Colonic mucosa (tissue), 4 donors: Measurements from ENCODE around the gene ZBTB45. TPM values are rescaled to one million over a fixed set of nuclear protein-coding genes. Genes with fewer than 3 reads are reported as not detected.
"Not testable (repeated sequence)": the region's sequence is repeated elsewhere in the genome, so short reads cannot be mapped to it uniquely, and the experiment has no call there.

Experiments
- DNase-seq: peaks from one replicate; pipeline ENCODE4 v3.0.0-alpha.2; 2020
- H3K27ac ChIP-seq: fragments of 200-600 bp; one replicate; pipeline ENCODE4 v1.8.0; 2021
- H3K27me3 ChIP-seq: fragments of 200-600 bp; one replicate; pipeline ENCODE4 v1.8.0; 2021
- H3K36me3 ChIP-seq: fragments of 200-600 bp; one replicate; pipeline ENCODE4 v1.8.0; 2021
- H3K4me1 ChIP-seq: fragments of 200-600 bp; one replicate; pipeline ENCODE4 v1.8.0; 2021; ENCODE audit warnings: mild to moderate bottlenecking
- H3K4me3 ChIP-seq: fragments of 200-600 bp; one replicate; pipeline ENCODE4 v1.8.0; 2021
- H3K9ac ChIP-seq, 2 donors: one replicate each; pipeline ENCODE4 v1.7.0; 2013; ENCODE audit warnings: control low read depth in 2 of 2, low read depth in 2 of 2, low read length in 2 of 2
- H3K9me3 ChIP-seq: fragments of 200-600 bp; one replicate; pipeline ENCODE4 v1.8.0; 2021
- intact Hi-C: fragments of 100-400 bp; cut with DNase I; formaldehyde crosslinking; loops from one replicate; pipeline ENCODE4 v1.14.1; 2022
- total RNA-seq, 2 donors: library from RNA; stranded (reverse); fragmentation: NEBNext Ultra II Directional in 1 of 2; extraction: Animal tissue kit (Norgen Biotek cat#: 25700) in 1 of 2; gene quantifications; one replicate each; pipeline ENCODE4 v1.2.1, GENCODE V29; 2021
- TF ChIP-seq, protein P1 (sequence below): fragments of 200-600 bp; IDR thresholded peaks from one replicate; pipeline ENCODE4 v1.8.0; 2022; ENCODE audit warnings: antibody characterized with exemption, mild to moderate bottlenecking
- donor health status: healthy.
- donor health status: DM: no; HTN: no; CAD: no.
- donor health status: DM: no; HTN: no; CAD: no.

Gene ZBTB45
- total RNA-seq, 2 donors from 2014 or later, result 13.5 to 20.2 TPM

DNA sequence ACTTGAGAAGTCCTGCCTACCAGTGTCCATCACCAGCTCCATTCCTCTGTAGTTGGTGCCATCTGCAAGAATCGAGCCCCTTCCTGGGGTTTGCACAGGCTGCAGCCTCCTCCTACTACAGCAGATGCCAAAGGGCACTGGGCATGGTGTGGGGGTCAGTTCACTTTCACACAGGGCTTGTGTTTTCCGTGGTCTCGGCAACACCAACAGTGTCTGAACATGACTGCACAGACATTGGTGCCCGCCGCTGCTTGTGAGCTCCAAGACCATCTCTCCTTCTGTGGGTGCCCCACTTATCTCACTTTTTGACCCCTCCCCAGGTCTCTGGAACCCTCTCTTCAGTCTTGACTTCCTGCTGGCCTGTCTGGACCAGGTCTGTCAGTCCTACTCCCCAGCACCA lies 28.2 kb downstream of the ZBTB45 start:
- Histone ChIP-seq H3K9ac (no peak overlapping the region), H3K36me3 (no peaks in the 10 kb centered on the region), H3K27me3 (no peaks in the 10 kb centered on the region), H3K9me3 (no peaks in the 10 kb centered on the region), H3K4me1 (no peaks in the 10 kb centered on the region), H3K4me3 (no peak overlapping the region), H3K27ac (no peak overlapping the region)
- TF ChIP-seq, protein P1, sequence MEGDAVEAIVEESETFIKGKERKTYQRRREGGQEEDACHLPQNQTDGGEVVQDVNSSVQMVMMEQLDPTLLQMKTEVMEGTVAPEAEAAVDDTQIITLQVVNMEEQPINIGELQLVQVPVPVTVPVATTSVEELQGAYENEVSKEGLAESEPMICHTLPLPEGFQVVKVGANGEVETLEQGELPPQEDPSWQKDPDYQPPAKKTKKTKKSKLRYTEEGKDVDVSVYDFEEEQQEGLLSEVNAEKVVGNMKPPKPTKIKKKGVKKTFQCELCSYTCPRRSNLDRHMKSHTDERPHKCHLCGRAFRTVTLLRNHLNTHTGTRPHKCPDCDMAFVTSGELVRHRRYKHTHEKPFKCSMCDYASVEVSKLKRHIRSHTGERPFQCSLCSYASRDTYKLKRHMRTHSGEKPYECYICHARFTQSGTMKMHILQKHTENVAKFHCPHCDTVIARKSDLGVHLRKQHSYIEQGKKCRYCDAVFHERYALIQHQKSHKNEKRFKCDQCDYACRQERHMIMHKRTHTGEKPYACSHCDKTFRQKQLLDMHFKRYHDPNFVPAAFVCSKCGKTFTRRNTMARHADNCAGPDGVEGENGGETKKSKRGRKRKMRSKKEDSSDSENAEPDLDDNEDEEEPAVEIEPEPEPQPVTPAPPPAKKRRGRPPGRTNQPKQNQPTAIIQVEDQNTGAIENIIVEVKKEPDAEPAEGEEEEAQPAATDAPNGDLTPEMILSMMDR, result no peak
- intact Hi-C loops, result no loop called here
- no peak for DNase-seq

DNA sequence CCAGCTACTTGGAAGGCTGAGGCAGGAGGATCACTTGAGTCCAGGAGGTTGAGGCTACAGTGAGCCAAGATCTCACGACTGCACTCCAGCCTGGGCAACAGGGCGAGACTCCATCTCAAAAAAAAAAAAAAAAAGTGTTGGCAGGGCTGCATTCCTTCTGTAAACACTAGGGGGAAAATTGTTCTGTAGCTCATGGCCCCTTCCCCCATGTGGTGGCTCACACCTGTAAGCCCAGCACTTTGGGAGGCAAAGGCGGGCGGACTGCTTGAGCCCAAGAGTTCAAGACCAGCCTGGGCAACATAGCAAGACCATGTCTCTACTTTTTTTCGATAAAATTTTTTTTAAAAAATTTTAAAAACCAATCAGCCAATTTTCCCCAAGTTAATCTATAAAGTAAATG lies 35.3 kb downstream of the ZBTB45 start:
- H3K4me3 ChIP-seq, H3K36me3 ChIP-seq, H3K4me1 ChIP-seq, H3K9ac ChIP-seq, H3K27me3 ChIP-seq, H3K9me3 ChIP-seq, DNase-seq, intact Hi-C loops, H3K27ac ChIP-seq: not testable (repeated sequence)

DNA sequence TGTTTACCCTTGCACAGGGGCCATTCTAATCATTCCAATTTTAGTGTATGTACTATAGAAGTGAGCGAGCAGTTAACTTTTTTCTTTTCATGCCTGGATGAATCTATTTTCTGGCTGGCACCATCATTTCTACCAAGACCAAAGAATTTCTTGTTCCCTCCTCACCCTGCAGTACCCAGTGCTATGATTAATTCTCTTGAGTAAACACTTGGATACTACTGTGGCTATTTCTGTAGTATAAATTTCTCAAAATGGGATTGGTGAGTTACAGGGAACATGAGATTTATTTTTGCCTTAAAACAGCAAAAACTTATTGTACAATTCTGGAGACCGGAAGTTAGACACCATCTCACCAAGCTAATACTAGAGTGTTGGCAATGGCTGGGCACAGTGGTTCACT lies 35.8 kb downstream of the ZBTB45 start:
- TF ChIP-seq, protein P1, result no peak
- Histone ChIP-seq H3K27me3 (no peaks in the 10 kb centered on the region), H3K4me1 (no peaks in the 10 kb centered on the region), H3K9ac (no peak overlapping the region), H3K4me3 (no peak overlapping the region), H3K27ac (no peak overlapping the region), H3K9me3 (no peaks in the 10 kb centered on the region), H3K36me3 (no peaks in the 10 kb centered on the region)
- intact Hi-C loops, result no loop called here
- DNase-seq, result no peak

DNA sequence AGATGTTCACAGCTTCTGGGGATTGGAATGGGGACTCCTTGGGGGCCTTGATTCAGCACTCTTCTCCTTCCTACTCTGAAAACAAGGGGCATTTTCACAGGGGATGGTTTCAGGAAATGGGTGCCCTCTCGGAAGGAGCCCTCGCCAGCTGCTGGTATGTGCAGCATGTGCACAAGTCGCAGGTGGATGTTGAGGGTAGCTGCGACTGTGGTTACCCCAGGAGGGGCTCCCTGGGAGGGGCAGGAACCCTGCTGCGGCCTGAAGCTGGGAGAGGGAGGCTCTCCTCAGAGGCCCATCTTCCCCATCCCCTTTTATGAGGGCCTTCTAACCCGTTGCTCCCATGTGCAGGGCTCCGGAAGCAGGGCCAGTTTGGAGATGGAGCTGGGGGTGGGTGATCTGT lies 37.2 kb downstream of the ZBTB45 start:
- intact Hi-C loops, result no loop called here
- no peaks in the 10 kb centered on the region for H3K36me3 ChIP-seq
- no peak overlapping the region for H3K27ac ChIP-seq
- DNase-seq, result no peak
- H3K4me3 ChIP-seq, result no peak overlapping the region
- no peak overlapping the region for H3K9ac ChIP-seq
- TF ChIP-seq, protein P1, result no peak
- no peaks in the 10 kb centered on the region for H3K27me3 ChIP-seq
- H3K9me3 ChIP-seq, result no peaks in the 10 kb centered on the region
- no peaks in the 10 kb centered on the region for H3K4me1 ChIP-seq

DNA sequence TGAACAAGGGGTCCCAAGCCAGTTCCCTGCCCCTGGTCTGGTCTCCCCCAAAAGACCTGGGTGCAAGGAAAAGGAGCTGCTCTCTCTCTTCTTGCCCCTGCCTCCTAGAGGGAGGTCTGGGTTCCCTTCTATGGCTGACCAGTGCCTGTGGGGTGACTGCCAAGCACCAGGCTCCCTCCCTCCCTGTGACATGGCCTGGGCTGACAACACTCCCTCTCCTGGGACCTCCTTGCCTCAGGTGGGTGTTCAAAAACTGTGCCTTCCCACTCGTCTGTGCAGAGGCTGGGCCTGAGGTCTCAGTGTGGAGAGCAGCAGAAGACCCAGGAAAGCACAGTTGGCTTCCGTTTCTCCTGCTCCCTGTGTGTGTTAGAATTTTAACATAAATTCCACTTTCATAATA lies 38.8 kb downstream of the ZBTB45 start:
- no peak overlapping the region for H3K4me3 ChIP-seq
- TF ChIP-seq, protein P1, result no peak

DNA sequence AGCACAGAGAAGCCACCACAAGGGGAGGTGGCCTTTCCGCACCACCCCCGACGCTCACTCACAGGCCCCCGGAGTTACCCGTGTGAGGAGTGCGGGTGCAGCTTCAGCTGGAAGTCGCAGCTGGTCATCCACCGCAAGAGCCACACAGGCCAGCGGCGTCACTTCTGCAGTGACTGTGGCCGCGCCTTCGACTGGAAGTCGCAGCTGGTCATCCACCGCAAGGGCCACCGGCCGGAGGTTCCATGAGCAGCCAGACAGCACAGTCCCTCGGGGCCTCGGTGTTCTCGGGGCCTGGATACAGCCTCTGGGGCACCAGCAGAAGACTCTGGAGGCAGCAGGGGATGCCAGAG lies 39.2 kb downstream of the ZBTB45 start:
- no peak overlapping the region for H3K4me3 ChIP-seq
- H3K9me3 ChIP-seq, result no peaks in the 10 kb centered on the region
- no peaks in the 10 kb centered on the region for H3K4me1 ChIP-seq
- intact Hi-C loops, result no loop called here
- TF ChIP-seq, protein P1, result no peak
- no peak for DNase-seq
- H3K27ac ChIP-seq, result no peak overlapping the region
- no peaks in the 10 kb centered on the region for H3K36me3 ChIP-seq
- no peaks in the 10 kb centered on the region for H3K27me3 ChIP-seq
- H3K9ac ChIP-seq, result no peak overlapping the region

More for the DNA sequence above, 38.8 kb downstream of the ZBTB45 start:
- H3K27ac ChIP-seq, result no peak overlapping the region
- intact Hi-C loops, result no loop called here
- no peak for DNase-seq
- no peaks in the 10 kb centered on the region for H3K9me3 ChIP-seq
- no peaks in the 10 kb centered on the region for H3K27me3 ChIP-seq
- H3K4me1 ChIP-seq, result no peaks in the 10 kb centered on the region
- no peak overlapping the region for H3K9ac ChIP-seq
- H3K36me3 ChIP-seq, result no peaks in the 10 kb centered on the region
